Islet of Langerhans (tissue), 1 donor: ENCODE measurements around the gene RMI2.

Experiments
- FAIRE-seq: peaks from one replicate; lab custom pipeline; 2011; peaks lifted over from hg19 to GRCh38; lab: Jason Lieb, UNC

RMI2 gene

DNA sequence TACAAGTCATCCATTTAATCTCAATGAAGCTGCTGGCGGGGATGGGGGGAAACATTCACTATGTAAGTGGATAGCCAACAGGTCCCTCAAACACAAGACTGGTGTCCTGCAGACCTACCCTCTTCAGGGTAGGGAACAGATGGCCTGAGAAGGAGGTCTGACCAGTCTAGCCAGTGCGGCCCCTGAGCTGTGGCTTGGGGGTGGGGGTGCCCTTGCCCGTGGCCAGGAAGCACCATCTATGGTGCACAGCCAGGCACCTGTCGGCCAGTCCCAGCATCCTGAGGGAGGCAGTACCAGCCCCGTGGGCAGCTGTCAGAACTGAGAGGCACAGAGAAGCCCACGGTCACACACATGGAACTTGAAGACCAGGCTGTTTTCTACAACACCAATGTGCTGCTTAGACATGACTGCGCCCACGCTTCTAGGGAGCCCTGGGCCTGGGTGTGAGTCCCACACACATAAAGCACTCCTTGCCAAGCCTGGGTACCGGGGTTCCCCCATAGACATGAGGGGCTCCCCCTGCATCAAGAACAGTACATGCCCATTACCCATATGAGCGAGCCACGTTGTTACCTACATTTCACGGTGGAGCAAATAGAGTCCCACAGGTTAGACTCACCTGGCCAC is 40.9 kb downstream of the RMI2 start:
- no peak for FAIRE-seq

DNA sequence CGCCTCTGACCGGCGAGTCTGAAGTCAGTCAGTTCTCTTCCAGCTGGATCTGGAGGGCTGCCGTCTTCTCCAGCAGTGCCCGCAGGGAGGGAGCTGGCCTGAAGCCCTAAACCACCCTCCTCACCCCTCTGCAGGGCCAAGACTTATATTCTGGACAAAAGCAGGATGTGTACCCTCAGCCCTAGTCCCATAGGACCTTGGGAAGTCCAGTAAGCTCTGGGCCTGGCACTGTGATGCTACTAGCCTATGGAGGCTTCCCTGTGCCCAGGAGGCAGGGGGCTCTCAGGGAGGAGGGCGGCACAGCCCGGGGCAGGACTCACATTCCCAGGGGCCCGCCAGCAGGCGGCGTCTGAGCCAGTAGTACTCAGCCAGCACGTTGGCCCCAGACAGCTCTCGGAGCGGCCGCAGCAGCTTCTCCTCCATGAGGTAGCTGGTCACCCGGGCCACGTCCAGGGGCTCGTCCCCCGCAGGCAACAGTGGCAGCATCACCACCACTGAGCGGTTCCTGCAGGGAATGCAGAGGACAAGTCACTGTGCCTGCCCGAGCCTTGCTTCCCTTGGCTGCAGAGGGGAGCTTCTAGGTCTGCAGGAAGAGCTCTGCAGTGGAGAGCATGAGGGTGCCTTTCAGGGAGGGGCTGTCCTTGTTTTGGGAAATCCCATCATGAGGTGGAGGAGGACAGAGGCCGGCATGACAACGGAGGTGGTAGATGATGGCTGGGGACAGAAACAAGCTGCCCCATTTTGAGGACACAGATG is 41.7 kb downstream of the RMI2 start:
- no peak for FAIRE-seq

DNA sequence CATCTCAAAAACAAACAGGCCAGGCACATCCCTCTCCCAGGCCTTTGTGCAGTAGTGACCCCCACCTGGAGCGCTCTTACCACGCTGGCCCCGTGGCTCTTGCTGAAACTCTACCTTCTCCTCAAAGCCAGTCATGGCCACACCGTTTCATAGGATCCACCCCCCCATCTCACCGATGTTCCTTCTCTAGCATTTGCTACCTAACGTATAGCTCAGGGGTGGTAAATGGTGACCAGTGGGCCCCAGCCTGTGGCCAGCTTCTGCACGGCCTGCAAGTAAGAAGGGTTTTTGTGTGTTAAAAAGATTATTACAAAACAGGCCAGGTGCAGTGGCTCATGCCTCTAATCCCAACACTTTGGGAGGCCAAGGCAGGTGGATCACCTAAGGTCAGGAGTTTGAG is 43.8 kb downstream of the RMI2 start:
- no peak for FAIRE-seq

DNA sequence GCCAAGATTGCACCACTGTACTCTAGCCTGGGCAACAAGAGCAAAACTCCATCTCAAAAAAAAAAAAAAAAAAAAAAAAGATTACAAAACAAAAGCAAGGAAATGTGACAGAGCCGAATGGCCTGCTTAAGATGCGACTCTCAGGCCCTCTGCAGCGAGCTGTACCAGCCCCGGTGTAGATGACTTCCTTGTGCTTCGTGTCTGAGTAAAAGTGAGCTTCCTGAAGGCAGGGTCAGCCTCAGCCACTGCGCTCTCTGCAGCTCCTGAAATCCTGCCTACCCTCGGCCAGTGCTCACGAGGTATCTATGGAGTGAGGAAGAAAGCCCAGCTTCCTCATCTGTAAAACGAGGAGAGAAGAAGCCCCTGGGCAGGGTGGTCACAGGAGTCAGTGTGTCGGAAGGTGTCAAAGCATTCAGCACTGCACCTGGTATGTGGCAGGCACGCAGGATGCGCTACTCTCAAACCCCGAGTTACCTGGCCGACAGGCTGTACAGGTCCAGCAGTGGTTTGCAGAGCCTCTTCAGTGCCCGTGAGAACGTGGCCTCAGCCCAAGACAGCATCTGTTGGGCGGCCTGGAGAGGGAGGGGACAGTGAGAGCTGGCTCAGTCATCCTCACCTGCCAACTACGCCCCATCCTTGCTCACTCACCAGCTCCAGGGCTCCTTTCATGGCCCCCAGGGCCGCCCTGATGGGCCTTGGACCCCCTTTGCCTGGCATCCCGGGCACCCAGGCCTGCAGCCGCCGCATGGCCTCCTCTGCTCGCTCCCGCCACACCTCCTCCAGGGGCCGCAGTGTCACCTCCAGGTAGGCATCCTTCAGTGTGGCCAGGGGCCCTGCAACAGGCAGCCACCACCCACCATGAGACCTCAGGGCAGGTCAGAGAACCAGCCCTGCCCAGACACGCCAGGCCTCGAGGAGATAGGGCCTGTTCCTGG is 44.6 kb downstream of the RMI2 start:
- no peak for FAIRE-seq

DNA sequence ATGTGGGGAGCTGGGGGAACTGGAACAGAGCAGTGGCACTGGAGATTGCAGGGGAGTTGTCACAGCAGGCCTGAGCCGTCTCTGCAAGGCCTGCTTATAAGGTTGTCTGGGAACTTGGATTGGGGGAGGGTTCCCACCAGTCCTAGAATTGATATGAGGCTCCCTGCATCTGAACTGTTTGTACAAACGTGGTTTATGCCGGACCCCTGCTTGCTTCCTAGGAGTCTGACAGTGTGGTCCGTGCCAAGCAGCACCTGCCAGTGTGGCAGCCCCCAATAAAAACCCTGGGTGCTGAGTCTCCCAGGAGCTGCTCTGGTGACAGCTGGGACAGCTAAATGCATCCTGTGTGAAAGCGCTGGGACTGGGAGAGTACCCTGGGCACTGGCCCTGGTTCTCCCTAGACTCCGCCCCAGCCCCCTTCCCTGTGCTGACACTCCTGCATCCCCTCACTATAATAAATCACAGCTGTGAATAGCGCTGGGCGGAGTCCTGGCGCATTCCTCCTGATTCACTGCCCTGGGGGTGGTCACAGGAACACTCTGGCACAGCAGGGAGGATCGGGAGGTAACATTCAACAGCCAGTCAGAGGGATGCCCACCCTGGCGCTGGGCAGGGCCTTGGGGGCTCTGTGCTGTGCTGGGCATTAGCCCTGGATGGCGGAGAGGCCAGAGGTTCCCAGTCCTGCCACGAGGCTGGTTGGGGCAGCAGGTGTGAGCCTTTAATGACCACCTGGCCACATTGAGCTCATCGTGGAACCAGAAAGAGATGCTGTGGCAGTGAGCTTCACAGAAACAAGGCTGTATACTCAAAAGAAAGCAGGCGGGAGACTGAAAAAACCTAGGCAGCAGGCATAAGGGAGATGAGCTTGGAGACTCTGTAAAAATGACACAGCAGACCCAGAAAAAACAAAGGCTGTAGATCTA is 45.6 kb downstream of the RMI2 start:
- FAIRE-seq: no peak

DNA sequence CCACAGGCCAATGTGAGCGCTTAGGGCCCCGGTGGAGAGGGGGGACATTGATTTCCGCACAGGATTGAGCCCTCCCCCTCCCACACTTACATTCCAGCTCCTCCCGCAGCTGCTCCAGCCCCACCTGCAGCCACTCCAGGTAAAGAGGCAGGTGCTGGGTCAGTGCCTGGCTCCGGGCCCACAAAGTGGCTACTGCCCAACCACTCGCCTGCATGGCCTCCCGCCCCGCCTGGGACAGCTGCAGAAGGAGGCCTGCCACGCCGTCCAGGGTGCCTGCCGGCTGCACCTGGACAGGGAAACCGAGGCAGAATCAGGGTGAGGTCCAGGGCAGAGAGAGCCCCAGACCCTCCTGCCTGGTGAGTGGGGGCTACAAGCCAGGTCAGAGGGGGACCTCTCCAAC is 46.3 kb downstream of the RMI2 start:
- no peak for FAIRE-seq

DNA sequence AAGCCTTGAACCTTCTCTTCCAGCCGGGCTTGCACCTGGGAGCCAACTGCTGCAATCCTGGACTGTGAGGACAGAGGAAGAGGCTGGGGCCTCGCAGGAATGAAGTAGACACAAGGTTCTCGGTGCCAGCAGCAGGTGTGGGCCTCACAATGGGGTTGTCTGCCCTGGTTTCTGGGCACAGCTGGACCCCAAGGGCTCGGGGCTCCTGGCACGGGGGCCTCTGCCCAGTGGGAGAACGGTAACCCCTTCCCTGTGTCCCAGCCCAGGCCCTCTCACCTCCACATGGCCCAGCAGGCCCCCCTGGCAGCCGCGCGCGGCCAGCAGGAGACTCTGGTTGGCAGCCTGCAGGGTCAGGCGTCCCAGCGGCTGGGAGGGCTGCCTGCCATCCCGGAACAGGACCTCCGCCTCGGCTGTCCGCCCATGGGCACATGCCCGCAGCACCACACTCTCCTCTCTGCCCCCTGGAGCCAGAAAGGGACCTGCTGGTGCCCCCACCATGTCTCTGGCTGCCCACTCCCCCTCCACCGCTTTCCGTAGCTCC is 46.9 kb downstream of the RMI2 start:
- FAIRE-seq: no peak

DNA sequence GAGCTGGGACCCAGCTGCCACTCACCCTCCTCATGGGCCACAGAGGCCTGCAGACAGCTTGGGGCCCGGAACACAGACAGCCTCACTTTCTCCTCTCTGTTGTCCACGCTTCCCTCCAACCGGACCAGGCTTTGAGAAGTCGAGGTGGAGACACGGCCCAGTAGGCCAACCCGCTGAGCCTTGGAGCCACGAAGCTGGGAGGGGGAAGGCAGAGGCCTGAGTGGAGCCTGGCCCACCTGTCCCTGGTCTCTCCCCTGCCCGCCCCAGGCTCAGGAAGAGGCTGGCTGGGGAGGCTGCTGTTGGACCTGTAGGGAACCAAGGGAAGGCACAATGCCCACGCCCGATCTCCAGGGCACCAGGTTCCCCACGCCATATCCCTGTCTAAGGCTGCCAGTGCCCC is 48.1 kb downstream of the RMI2 start:
- no peak for FAIRE-seq

DNA sequence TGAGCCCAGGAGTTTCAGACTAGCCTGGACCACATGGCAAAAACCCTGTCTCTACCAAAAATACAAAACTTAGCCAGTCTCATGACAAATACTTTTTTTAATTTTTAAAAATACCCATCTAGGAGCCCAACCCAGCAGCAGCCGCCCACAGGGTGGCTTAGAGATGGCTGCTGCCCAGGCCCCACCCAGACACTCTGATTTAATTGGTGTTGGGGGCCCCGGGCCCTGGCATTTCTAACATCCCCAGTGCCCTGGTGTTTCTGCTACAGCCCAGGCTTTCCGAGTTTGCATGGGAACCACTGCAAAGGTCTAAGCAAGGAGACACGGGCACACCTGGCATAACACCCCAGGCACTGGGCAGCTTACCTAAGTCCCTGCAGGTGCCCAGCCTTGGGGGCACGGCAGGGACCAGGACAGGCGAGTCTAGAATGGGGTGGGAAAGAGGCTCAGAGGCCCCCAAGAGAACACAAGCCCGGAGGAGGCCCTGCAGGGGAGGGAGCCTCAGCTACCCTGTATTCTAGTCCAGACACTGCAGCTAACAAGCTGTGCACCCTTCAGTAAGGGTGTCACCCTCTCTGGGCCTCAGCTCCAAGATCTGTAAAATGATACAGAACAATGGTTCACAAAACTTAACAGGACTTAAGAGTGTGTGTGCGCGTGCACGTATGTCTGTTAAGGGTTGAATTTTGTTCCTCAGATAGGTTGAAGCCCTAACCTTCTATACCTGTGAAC is 48.8 kb downstream of the RMI2 start:
- no peak for FAIRE-seq

DNA sequence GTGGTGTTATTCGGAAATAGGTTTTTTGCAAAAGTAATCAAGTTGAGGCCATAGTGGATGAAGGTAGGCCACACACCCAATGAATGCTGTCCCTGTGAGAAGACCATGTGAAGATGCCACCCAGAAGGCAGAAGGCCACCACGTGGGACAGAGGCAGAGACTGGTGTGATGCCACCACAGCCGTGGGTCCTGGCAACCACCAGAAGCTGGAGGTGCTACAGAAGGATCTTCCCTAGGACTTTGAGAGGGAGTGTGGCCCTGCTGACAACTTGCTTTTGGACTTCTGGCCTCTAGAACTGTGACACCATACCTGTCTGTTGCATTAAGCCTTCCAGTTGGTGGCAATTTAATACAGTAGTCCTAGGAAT is 49.3 kb downstream of the RMI2 start:
- no peak for FAIRE-seq

DNA sequence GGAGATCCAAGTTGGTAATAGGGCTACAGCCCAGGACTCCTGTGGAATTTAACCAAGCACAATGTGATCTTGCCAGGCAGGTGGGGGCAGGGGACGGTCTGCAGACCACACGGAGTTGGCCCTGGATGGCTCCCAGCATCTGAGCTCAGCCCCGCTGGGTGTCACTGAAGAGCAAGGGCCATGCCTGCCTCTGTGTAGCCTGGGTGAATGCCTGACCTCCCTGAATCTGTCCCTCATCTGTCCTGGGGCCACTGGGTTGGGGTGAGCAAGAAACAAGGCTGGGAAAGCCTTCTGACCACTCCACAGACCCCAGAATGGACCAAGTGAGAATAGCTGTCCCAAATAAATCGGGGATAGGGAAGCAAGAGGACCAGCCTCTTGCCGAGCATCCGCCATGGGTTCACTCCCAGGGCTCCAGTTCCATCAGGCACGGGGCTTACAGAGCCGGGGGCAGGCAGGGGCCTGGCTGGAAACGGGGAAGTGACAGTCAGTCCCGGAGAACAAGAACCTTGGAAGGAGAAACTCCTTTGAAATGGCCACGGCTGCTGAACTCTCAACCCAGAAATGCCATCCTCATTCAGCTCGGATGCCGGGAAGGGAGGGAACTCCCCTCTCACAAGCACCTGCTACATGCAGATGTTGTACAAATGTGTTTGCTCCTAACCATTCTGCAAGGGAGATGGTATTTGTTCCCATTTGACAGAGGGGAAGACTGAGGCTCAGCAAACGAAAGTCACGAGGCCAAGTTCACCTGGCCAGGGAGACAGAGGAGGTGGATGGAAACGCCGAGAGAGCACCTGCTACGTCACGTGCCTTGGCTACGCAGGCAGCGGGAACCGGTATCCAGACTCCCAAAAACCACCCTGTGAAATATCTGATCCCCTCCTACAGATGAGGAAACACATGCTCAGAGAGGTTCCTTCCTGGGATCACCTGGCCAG is 50.0 kb downstream of the RMI2 start:
- FAIRE-seq: no peak

DNA sequence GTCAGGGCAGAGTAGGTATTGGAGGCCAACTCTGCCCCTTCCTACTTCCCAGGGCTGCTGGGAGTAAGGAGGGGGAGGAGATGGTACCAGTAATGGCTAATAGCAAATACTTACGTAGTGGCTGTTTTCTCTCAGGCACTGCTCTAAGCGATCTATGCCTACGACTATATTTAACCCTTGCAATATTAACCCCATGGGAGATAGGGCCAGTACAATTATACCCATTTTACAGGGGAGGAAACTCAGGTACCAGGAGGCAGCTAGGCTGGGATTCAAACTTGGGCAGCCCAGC is 50.6 kb downstream of the RMI2 start:
- no peak for FAIRE-seq

DNA sequence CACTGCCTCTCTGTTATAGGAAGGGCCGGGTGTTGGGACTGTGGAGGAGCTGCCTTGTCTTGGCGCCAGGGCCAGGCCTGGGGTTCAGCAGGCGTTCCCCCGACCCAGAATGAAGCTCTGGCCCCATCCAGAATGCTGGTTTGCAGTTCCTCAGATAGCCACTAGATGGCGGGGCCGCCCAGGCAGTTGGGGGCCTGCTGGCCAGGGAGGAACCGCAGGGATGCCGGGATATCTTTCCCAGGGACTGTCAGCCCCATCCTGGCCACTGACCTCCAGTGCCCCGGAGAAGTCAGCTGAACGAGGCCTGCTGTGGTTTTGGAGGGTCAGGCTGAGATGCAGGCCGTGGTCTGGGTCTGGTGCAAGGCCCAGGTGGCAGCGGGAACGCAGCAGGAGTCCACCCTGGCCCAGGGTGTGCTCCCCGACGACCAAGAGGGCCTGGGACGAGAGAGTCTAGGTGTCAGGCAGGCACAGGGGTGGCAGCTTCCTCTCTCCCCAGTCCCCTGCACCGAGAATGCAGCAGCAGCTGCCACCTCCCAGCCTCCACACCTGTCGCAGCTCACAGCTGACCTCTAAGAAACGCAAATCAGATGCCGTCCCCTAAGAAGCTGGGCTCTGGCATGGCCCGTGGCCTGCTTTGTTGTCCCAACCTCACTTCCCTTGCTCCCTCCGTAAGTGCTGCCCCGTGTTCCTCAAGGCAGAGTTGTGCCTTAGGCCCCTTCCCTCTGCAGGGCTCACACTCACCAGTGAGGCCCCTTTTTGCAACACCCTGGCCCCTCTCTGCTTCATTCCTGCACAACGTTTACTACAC is 51.2 kb downstream of the RMI2 start:
- no peak for FAIRE-seq

DNA sequence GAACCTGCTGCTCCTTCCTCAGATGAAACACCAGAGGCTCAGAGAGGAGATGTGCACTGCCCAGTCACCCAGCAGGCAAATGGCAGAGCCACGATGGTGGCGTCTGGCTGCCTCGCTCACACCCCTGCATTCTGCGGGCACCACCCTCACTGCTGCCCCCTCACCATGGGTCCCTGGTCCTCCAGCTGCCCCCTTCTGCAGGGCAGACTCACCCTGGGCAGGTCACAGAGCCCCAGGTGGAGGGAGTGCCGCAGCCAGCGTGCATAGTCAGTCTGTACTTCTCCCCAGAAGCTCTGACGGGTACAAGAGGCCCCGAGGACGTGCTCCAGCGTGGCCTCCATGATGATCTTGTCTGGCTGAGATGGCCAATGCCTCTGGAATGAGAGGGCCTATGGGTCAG is 52.9 kb downstream of the RMI2 start:
- FAIRE-seq: no peak

DNA sequence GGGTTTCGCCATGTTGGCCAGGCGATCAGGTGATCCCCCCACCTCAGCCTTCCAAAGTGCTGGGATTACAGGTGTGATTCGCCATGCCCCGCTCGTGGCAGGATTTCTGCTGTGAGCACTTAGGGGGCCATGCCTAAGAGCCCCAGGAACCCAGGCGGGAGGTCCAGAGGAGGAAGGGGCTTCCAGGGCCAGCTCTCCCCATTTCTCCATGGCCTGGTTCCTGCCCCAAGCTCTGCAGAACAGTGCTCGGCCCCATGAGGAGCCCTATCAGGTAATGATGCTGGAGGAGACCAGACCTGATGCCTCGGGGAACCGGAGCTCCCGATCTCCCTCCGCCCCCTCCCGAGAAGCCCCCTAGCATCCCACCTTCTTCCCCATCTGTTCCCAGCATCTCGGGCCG is 53.6 kb downstream of the RMI2 start:
- no peak for FAIRE-seq

DNA sequence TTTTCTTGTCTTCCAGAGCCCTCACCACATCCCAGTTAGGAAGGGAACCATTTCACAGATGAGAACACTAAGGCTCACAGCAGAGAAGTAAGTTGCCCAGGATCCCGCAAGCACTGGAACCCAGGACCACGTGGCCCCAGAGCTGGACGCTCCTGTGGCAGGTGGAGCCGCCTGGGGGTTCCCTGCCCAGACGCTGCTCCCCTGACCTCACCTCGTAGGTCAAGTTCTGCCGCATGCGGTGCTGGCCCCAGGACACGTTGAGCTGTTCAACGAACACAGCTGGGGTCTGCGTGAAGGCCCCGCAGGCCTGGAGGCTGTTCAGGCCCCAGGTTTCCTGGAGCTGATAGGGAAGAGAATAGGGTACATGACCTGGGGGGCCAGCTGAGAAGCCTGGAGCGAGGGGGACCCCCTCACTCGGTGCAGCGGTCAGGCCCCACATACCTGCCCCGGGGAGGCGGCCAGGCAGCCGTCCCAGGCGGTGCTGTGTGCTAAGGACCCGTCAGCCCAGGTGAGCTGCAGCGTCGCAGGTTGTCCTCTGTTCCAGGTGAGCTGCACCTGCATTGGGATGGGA is 54.1 kb downstream of the RMI2 start:
- no peak for FAIRE-seq

DNA sequence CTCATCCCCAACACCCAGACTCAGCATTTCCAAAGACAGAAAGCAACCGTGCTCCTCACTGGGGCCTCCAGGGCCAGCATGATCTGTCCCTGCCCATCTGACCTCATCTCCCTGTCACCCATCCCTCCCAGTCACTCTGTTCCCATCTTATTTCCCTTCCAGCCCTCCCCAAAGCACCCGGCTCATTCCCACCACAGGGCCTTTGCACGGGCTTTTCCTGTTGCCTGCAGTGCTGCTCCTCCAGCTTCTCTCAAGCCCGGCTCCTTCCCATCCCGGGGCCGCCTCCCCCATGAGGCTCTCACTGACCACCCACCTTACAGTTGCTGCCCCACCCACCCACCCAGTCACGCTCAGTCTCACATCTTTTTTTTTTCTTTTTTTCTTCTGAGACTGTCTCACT is 54.8 kb downstream of the RMI2 start:
- FAIRE-seq: no peak
